ENCODE results near the gene TNFRSF6B.
A peak's percentile ranks its signal among the peaks of the same experiment; 100 is the strongest.

Gene TNFRSF6B

DNA sequence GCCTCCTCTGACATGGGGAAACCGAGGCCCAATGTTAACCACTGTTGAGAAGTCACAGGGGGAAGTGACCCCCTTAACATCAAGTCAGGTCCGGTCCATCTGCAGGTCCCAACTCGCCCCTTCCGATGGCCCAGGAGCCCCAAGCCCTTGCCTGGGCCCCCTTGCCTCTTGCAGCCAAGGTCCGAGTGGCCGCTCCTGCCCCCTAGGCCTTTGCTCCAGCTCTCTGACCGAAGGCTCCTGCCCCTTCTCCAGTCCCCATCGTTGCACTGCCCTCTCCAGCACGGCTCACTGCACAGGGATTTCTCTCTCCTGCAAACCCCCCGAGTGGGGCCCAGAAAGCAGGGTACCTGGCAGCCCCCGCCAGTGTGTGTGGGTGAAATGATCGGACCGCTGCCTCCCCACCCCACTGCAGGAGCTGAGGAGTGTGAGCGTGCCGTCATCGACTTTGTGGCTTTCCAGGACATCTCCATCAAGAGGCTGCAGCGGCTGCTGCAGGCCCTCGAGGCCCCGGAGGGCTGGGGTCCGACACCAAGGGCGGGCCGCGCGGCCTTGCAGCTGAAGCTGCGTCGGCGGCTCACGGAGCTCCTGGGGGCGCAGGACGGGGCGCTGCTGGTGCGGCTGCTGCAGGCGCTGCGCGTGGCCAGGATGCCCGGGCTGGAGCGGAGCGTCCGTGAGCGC, 1.6 kb downstream of the TNFRSF6B start:
- DNase-seq, result no peak

- no peak for DNase-seq
These were observed 2.5 kb downstream of the TNFRSF6B start for GRCh38 chr20:63698739-63699465.

- DNase-seq, result no peak
These were observed 3.2 kb downstream of the TNFRSF6B start for GRCh38 chr20:63699466-63700198.

GRCh38 chr20:63700199-63701050, 4.0 kb downstream of the TNFRSF6B start:
- no peak for DNase-seq

GRCh38 chr20:63701051-63701328, 4.5 kb downstream of the TNFRSF6B start:
- DNase-seq, result no peak

- no peak for DNase-seq
These were observed 5.0 kb downstream of the TNFRSF6B start for GRCh38 chr20:63701329-63702035.

DNA sequence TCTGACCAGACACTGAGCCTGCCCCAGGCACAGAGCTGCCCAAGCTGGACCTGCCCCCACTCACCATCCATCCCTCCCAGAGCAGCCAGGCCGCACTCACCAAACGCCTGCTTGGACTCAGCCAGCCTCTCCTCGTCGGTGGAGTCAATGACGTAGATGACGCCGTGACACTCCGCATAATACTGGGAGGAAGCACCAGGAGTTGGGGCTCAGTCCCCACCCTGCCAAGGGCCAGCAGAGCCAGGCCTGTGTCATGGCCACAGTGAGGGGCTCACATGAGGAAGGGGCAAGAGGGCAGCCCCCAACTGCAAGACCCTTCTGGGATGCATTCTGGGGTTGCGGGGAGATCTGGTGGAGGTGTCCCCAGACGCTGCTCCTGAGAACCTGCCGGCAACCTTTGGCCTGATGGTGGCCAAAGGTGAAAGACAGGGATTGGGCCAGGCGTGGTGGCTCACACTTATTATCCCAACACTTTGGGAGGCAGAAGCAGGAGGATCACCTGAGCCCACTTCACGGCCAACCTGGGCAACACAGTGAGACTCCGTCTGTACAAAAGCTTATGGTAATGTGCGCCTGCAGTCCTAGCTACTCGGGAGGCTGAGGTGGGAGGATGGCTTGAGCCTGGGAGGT, 5.7 kb downstream of the TNFRSF6B start:
- no peak for DNase-seq

DNA sequence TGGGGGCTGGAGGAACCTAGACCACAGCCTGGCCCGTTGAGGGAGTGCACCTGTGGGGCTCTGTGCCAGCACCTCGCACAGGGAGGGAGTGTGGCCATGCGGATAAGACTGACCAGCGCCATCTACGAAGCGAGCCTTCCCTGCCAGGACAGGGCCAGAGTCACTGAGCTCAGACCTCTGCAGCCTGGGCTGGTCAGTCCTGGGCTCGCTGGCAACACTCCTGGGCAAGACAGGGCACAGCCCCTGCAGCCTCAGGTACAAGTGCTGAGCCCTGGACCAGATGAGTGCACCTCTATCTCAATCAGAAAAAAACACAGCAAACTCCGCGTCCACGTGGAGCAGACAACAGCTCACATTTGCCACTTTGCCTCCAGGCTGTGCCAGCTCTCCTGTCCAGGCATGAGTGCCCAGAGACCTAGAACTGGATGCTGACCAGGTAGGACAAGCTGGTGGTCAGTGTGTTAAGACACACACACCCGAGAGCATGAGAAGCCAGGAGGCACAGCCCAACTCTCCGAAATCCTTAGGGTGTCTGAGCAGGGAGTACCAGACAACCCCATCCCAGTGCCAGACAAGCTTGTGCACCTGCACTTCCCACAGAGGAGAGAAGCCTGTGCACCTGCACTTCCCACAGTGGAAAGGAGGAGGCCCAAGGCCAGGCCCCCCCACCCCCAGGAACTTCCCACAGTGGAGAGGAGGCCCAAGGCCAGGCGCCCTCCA, 6.5 kb downstream of the TNFRSF6B start:
- no peak for DNase-seq

DNA sequence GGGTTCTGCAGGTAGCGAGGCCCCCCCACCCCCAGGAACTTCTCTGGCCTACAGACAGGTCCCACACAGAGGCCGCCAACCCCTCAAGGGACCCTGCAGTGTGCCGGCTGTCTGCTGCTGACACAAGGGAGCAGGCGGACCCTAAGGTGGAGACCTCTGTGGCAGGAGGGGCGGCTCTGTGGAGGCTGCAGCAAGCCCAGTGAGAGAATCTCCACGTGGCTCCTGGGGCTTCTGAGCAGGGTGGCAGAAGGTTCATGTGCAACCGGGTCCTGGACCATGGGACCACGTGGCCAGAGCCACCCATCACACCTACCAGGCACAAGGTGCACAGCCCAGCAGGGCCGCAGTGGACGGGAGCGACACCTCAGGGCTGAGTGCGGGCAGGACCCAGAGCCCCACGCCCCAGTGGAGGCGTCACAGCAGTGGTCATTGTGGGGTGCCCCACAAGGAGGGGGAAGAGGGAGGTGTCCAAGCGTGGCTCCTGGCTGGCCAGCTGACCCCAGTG, 7.1 kb downstream of the TNFRSF6B start:
- DNase-seq, result no peak

DNA sequence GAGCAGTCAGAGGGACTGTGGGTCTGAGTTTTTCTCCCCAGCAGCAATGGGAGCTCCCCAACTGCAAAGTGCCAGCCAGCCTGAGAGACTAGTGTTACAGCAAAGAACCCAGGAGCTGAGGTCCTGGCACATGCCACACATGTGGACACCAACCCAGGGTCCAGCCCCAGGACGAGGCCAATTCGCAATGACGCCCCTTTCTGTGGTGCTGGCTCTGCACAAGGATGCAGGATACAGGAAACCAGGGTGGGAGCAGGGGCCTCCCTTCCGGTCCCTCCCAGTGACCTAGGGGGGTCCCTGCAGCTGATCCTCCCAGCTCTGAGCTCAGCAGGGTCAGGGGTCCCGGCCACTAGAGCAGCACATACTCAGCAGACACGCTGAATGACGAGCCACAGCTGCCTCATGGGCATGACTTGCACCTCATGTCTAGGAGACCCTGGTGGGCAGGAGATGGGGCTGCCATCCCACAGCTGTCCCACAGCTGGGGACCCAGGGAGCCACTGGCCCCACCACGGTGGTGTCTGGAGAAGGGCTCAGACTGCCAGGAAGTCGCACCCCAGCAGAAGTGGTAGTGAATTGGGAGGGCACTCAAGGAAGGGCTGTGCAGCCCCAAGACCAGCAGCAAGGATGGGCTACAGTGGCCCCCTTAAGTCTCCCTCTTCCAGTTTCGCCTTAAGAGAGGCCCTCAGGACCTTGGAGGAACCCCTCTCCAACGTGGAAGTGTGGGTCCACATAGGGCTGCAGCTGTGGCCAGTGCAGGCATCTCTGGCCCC, 7.7 kb downstream of the TNFRSF6B start:
- DNase-seq, result no peak

DNA sequence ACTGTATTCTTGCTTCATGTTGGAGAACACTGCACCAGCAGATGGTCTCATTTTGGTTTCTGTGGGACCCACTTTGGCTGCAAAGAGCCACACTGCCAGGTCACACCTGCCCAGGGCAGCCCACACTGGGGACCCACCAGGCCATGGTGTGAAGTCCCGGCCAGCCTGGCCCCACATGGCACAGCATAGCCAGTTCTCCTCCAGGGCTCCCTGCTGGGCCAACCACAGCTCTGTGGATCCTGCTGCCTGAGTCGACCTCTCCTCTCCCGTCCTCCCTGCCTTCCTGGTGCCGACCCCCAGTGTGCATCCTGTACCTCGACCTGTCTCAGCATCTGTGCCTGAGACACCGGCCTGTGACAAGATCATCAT, 8.3 kb downstream of the TNFRSF6B start:
- DNase-seq, result no peak

GRCh38 chr20:63705232-63706026, 9.0 kb downstream of the TNFRSF6B start:
- no peak for DNase-seq

DNA sequence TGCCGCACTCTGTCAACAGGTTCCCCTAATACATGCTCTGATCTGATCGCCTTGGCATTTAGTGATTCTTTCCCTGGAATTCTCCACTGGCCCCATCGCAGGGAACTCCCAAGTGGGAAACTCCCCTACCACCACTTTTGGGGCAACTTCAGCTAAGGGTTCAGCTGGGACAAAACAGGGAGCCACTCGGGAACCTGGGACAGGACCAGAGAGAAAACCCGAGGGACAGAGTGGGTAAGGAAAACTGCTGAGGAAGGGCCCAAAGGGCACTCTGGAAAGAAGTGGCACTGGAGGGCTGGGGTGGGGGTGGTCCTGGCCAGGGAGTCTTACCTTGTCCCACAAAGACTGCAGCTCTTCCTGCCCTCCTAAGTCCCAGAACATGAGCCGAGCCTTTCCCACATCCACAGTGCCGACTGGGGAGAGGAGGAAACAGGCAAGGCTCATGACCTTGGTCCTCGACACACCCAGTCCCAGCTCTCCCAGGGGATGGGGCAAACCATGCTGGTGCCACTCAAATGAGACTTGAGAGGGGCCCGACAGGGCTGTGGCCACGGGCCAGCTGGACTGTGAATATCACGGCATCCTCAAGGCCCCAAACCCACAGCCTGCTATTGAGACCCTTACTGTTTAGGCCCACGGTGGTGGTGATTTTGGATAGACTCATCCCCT, 9.7 kb downstream of the TNFRSF6B start:
- no peak for DNase-seq

- peak; percentile 53 for DNase-seq
These were observed 10.6 kb downstream of the TNFRSF6B start for GRCh38 chr20:63706852-63707557.

GRCh38 chr20:63707558-63708300, 11.3 kb downstream of the TNFRSF6B start, which contains the start of the genes ARFRP1 and ZGPAT:
ARFRP1 (minus strand) TSS chr20:63707976; CDS start chr20:63707091, 885 bp downstream.
ZGPAT (plus strand) TSS chr20:63708039; CDS start chr20:63708581, 542 bp downstream.
- peak; percentile 84 for DNase-seq

- no peak for DNase-seq
These were observed 12.1 kb downstream of the TNFRSF6B start for GRCh38 chr20:63708301-63709148.

All from central memory CD4-positive, alpha-beta T cell (primary cell).